Muscle of leg (tissue), 11 donors: ENCODE results near the gene TMBIM1. TPM values are rescaled to one million over a fixed set of nuclear protein-coding genes. Genes with fewer than 3 reads are reported as not detected.

ENCODE experiments used
- DNase-seq: peaks from one replicate; pipeline ENCODE4 v3.0.0; 2013
- H3K27ac ChIP-seq: one replicate; pipeline ENCODE4 v1.5.1; 2013; ENCODE audit warnings: mild to moderate bottlenecking, low read length, control low read depth
- H3K27me3 ChIP-seq: one replicate; pipeline ENCODE4 v1.6.1; 2013; ENCODE audit warnings: low read length; ENCODE audit not compliant: control insufficient read depth, insufficient read depth
- H3K36me3 ChIP-seq: one replicate; pipeline ENCODE4 v1.6.1; 2013; ENCODE audit warnings: low read length; ENCODE audit not compliant: control insufficient read depth, insufficient read depth
- H3K4me1 ChIP-seq: one replicate; pipeline ENCODE4 v1.6.1; 2013; ENCODE audit warnings: low read length; ENCODE audit not compliant: control insufficient read depth, insufficient read depth
- H3K4me3 ChIP-seq: one replicate; pipeline ENCODE4 v1.5.1; 2013; ENCODE audit warnings: low read length, control low read depth
- H3K9me3 ChIP-seq: replicated peaks from 2 replicates; pipeline ENCODE4 v1.6.1; 2013; ENCODE audit warnings: low read depth, low read length; ENCODE audit not compliant: control insufficient read depth
- WGBS: methylation state at CpG from one replicate; pipeline ENCODE4 v1.1.5; 2013; ENCODE audit warnings: missing lambda C conversion rate; ENCODE audit not compliant: insufficient coverage; 5-methylcytosine and 5-hydroxymethylcytosine counted together
- polyA plus RNA-seq, 8 donors: library from polyadenylated mRNA; unstranded; fragments of 120-200 nt; gene quantifications; one replicate each; pipeline versions ENCODE4 v1.2.1 to v1.2.3, GENCODE V29; 2013; ENCODE audit warnings: inconsistent platforms in 1 of 8, low replicate concordance in 1 of 8; ENCODE audit not compliant: insufficient read length in 8 of 8, insufficient read depth in 1 of 8
- total RNA-seq: library from RNA; stranded (reverse); fragments of 120-200 nt; gene quantifications from one replicate; pipeline ENCODE4 v1.2.4, GENCODE V29; 2013

The TMBIM1 gene
- total and polyA plus RNA-seq, 9 donors, result 72.2 to 95.7 (median 77.8) TPM

DNA sequence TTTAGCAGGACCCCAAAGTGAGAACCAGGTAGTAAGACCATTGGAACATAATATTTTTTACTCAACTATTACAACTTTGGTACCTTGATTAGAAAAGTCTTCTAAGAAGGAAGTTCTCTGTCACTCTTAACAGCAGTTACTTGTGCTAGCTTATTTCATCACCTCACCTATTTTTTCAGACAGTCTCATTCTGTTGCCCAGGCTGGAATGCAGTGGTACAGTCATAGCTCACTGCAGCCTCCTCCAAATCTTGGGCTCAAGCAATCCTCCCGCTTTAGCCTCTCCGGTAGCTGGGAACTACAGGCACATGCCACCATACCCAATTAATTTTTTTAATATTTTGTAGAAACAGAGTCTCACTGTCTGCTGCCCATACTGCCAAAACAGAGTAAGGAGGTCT is 57.3 kb downstream of the TMBIM1 start:
- H3K4me3 ChIP-seq, result no peak overlapping the region
- DNase-seq, result no peak
- H3K27ac ChIP-seq, result no peak overlapping the region
- H3K27me3 ChIP-seq, result no peaks in the 10 kb centered on the region
- WGBS, result no CpG with 5 or more reads among the region's 2 CpGs
- no peaks in the 10 kb centered on the region for H3K4me1 ChIP-seq
- no peaks in the 10 kb centered on the region for H3K9me3 ChIP-seq
- H3K36me3 ChIP-seq, result peaks cover 81% of the 10 kb centered on the region

GRCh38 chr2:218234521-218234920 is 57.8 kb downstream of the TMBIM1 start:
- no peak overlapping the region for H3K27ac ChIP-seq
- WGBS, result no CpG with 5 or more reads among the region's 3 CpGs
- no peak overlapping the region for H3K4me3 ChIP-seq
- no peaks in the 10 kb centered on the region for H3K27me3 ChIP-seq
- H3K4me1 ChIP-seq, result no peaks in the 10 kb centered on the region
- H3K9me3 ChIP-seq, result no peaks in the 10 kb centered on the region
- DNase-seq, result no peak
- peaks cover 79% of the 10 kb centered on the region for H3K36me3 ChIP-seq

DNA sequence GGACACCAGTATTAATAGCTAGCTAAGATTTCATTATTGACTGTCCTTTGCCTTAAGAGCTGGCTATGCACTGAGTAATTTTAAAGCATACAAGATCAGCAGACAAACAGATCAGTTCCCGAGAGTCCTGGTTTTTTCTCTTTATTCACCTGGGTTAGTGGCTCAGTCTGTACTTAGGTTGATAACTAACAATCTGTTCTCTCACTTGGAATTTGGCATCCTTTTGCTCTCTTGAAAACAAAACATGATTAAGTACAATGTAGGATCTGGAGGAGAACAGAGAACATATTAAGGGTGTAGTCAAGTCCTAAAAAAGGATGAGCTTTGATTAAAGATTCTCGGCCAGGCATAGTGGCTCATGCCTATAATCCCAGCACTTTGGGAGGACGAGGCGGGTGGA is 58.8 kb downstream of the TMBIM1 start:
- WGBS, result no CpG with 5 or more reads among the region's 4 CpGs
- Histone ChIP-seq H3K27me3 (no peaks in the 10 kb centered on the region), H3K9me3 (no peaks in the 10 kb centered on the region), H3K36me3 (peaks cover 74% of the 10 kb centered on the region), H3K27ac (no peak overlapping the region), H3K4me1 (no peaks in the 10 kb centered on the region), H3K4me3 (no peak overlapping the region)
- DNase-seq, result no peak

DNA sequence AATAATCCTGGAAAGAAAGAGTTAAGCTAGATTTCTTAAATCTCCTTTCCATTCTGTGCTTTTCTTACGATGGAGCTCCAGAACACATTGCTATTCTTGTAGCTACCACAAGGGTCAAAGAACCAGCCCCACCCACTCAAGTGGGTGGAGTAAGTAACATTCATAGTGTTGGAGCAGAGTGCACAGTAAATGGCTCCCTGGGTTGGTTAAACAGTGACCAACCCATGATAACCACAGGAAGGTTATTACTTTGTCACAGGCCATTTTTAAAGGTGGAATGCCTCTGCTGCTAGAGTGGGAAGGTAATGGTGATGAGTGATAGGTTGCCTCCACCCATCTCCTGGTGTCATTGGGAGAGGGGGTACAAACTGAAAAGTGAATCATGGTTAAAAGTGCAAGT is 61.4 kb downstream of the TMBIM1 start:
- no peaks in the 10 kb centered on the region for H3K4me1 ChIP-seq

DNA sequence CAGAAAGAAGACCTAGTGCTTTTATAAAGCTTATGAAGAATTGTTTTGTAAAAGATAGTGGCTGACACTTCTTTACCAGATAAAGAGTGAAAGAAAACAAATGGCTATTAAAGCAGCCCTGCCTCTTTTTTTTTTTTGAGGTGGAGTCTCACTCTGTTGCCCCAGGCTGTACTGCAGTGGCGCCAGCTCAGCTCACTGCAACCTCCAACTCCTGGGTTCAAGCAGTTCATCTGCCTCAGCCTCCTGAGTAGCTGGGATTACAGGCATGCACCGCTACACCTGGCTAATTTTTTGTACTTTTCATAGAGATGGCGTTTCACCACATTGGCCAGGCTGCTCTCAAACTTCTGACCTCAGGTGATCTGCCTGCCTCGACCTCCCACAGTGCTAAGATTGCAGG is 62.5 kb downstream of the TMBIM1 start:
- H3K36me3 ChIP-seq, result peaks cover 63% of the 10 kb centered on the region
- 94% methylated on average over 4 of the region's 4 CpGs for WGBS
- peak overlapping the region; percentile 43 for H3K27ac ChIP-seq
- no peaks in the 10 kb centered on the region for H3K9me3 ChIP-seq
- DNase-seq, result no peak
- H3K4me3 ChIP-seq, result no peak overlapping the region
- no peaks in the 10 kb centered on the region for H3K27me3 ChIP-seq
- no peaks in the 10 kb centered on the region for H3K4me1 ChIP-seq

More for the DNA sequence above, 61.4 kb downstream of the TMBIM1 start:
- WGBS, result no CpG with 5 or more reads among the region's 1 CpG
- Histone ChIP-seq H3K27me3 (no peaks in the 10 kb centered on the region), H3K4me3 (no peak overlapping the region), H3K9me3 (no peaks in the 10 kb centered on the region), H3K27ac (no peak overlapping the region), H3K36me3 (peaks cover 64% of the 10 kb centered on the region)
- no peak for DNase-seq

DNA sequence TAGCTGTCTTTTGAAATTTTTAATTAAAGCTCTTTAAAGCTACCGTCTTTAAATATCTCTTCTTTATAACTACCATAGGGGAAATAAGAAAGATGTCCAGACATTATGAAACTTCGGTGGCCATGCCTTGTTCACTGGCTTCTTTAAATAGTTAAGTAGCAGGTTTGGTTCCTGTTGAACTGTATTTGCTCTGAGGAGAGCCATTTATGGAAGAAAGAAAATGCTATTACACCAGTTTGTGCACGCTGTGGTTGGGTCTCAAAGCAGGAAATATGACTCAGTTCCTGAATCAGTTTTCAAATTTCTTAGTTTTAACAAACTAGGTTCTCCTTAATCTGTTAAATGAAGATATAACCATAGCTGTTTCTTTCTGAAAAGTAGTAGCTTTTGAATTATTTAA is 63.1 kb downstream of the TMBIM1 start:
- peak overlapping the region; percentile 77 for H3K27ac ChIP-seq
- no peaks in the 10 kb centered on the region for H3K27me3 ChIP-seq
- no CpG with 5 or more reads among the region's 3 CpGs for WGBS
- H3K9me3 ChIP-seq, result no peaks in the 10 kb centered on the region
- H3K4me3 ChIP-seq, result no peak overlapping the region
- H3K36me3 ChIP-seq, result peaks cover 65% of the 10 kb centered on the region
- H3K4me1 ChIP-seq, result no peaks in the 10 kb centered on the region
- peak; percentile 66 for DNase-seq

DNA sequence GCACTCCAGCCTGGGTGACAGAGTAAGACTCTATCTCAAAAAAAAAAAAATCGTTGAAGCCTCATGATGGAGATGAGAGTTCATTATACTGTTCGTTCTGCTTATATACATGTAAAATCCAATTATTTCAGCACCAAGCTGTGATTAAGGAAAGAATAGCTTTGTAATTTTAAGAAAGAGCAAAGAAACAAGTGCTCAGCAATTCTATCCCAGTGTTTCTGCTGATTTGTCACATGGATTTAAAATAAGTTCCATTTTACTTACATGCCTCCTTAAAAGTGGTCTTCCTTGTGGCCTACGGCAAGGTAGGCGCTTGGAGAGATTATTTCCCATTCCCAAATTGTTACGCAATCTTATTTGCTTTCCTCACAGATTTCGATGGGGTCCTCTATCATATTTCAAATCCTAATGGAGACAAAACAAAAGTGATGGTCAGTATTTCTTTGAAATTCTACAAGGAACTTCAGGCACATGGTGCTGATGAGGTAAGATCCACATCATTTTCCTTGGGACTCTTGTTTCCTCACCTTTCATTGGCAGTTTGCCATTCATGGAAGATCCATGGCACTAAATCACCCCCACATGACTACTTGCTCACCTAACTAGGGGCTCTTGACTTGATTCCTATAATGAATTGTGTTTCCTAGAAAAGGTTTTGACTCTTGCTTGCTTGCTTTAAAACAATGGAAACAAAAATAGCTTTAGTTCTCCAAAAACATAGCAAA is 63.8 kb downstream of the TMBIM1 start:
- Histone ChIP-seq H3K4me3 (no peak overlapping the region), H3K36me3 (peaks cover 66% of the 10 kb centered on the region), H3K4me1 (no peaks in the 10 kb centered on the region), H3K9me3 (no peaks in the 10 kb centered on the region), H3K27ac (peak overlapping the region; percentile 77), H3K27me3 (no peaks in the 10 kb centered on the region)
- WGBS, result 83% methylated on average over 2 of the region's 6 CpGs
- no peak for DNase-seq

- DNase-seq, result no peak
- Histone ChIP-seq H3K27ac (no peak overlapping the region), H3K4me3 (no peak overlapping the region), H3K4me1 (no peaks in the 10 kb centered on the region), H3K36me3 (peaks cover 54% of the 10 kb centered on the region), H3K9me3 (no peaks in the 10 kb centered on the region), H3K27me3 (no peaks in the 10 kb centered on the region)
- WGBS, result 80% methylated on average over 1 of the region's 3 CpGs
These were observed 65.4 kb downstream of the TMBIM1 start for GRCh38 chr2:218226903-218227302.

Other genes starting within 250 kb of the TMBIM1 start
- 0.27 TPM for gene RUFY4, start 223.2 kb downstream of the TMBIM1 start, total RNA-seq
- under 1 TPM in 6 of 8 donors, not detected in 2; 0.14 to 0.28 (median 0.21) TPM for gene RUFY4, start 223.2 kb downstream of the TMBIM1 start, polyA plus RNA-seq
- 0.04 TPM for gene CXCR2, start 166.5 kb downstream of the TMBIM1 start, total RNA-seq
- under 1 TPM; 0.12 to 0.83 (median 0.30) TPM for gene CXCR2, start 166.5 kb downstream of the TMBIM1 start, polyA plus RNA-seq
- gene CXCR1, start 125.5 kb downstream of the TMBIM1 start, total RNA-seq, result not detected
- under 1 TPM in 4 of 8 donors, not detected in 4; 0.06 to 0.30 (median 0.11) TPM for gene CXCR1, start 125.5 kb downstream of the TMBIM1 start, polyA plus RNA-seq
- gene ARPC2, start 75.3 kb downstream of the TMBIM1 start, total RNA-seq, result 206 TPM
- gene ARPC2, start 75.3 kb downstream of the TMBIM1 start, polyA plus RNA-seq, result 100 to 1,000 TPM; 220 to 261 (median 237) TPM
- gene GPBAR1, start 31.5 kb downstream of the TMBIM1 start, total RNA-seq, result 1.3 TPM
- 1 to 10 TPM; 1.9 to 5.7 (median 2.9) TPM for gene GPBAR1, start 31.5 kb downstream of the TMBIM1 start, polyA plus RNA-seq
- 88.4 TPM for gene AAMP, start 22.4 kb downstream of the TMBIM1 start, total RNA-seq
- 100 to 1,000 TPM in 7 of 8 donors, 10 to 100 TPM in 1; 89.5 to 124 (median 111) TPM for gene AAMP, start 22.4 kb downstream of the TMBIM1 start, polyA plus RNA-seq
- gene PNKD, start 22.0 kb downstream of the TMBIM1 start, total RNA-seq, result 50.7 TPM
- gene PNKD, start 22.0 kb downstream of the TMBIM1 start, polyA plus RNA-seq, result 10 to 100 TPM; 46.4 to 61.8 (median 51.9) TPM
- gene CATIP, start 64.4 kb upstream of the TMBIM1 start, total RNA-seq, result not detected
- gene CATIP, start 64.4 kb upstream of the TMBIM1 start, polyA plus RNA-seq, result under 1 TPM in 5 of 8 donors, not detected in 3; 0.07 to 0.31 (median 0.13) TPM
- 0.49 TPM for gene SLC11A1, start 89.8 kb upstream of the TMBIM1 start, total RNA-seq
- gene SLC11A1, start 89.8 kb upstream of the TMBIM1 start, polyA plus RNA-seq, result 1 to 10 TPM in 3 of 8 donors, under 1 TPM in 5; 0.16 to 2.0 (median 0.64) TPM
- 64.9 TPM for gene CTDSP1, start 107.4 kb upstream of the TMBIM1 start, total RNA-seq
- 100 to 1,000 TPM in 3 of 8 donors, 10 to 100 TPM in 5; 86.3 to 115 (median 93.9) TPM for gene CTDSP1, start 107.4 kb upstream of the TMBIM1 start, polyA plus RNA-seq
- not detected for gene VIL1, start 126.6 kb upstream of the TMBIM1 start, total RNA-seq
- gene VIL1, start 126.6 kb upstream of the TMBIM1 start, polyA plus RNA-seq, result 10 to 100 TPM in 1 of 8 donors, 1 to 10 TPM in 1, under 1 TPM in 4, not detected in 2; 0.12 to 19.1 (median 0.45) TPM